B cell (primary cell): Measurements from ENCODE around the gene RAD51B. TPM values are rescaled to one million over a fixed set of nuclear protein-coding genes. Genes with fewer than 3 reads are reported as not detected.

Experiments used
- ATAC-seq: fragments of 200-7000 bp; cut with Tn5 transposase; one replicate; pipeline ENCODE4 v1.10.0; 2021; ENCODE audit warnings: low read depth, mild to moderate bottlenecking, moderate number of reproducible peaks, moderate library complexity
- CTCF ChIA-PET: fragments of 350-600 bp; sonication (Branson Sonifier 250); formaldehyde crosslinking; loops from one replicate; lab custom pipeline; 2021; ENCODE audit warnings: antibody characterized with exemption, inconsistent platforms; lab: Charles Lee
- POLR2A ChIA-PET: fragments of 350-600 bp; sonication (Branson Sonifier 250); formaldehyde crosslinking; loops from one replicate; lab custom pipeline; 2021; ENCODE audit warnings: antibody characterized with exemption; lab: Charles Lee
- DNase-seq: peaks from one replicate; pipeline ENCODE4 v3.0.0; 2013
- H2AFZ ChIP-seq: 2 replicates; pipeline ENCODE4 v1.6.1; 2012; ENCODE audit warnings: mild to moderate bottlenecking, low read depth, low read length; ENCODE audit not compliant: insufficient read depth, poor library complexity, severe bottlenecking
- H3K27ac ChIP-seq, 2 donors: 1 replicate in 1 of 2; 2 replicates in 1 of 2; pipeline ENCODE4 v1.5.1; 2012 to 2013; ENCODE audit warnings: low read length in 2 of 2, mild to moderate bottlenecking in 2 of 2, moderate library complexity in 1 of 2
- H3K27me3 ChIP-seq, 4 experiments: fragments of 200-600 bp in 1 of 4; sonication (generic) in 1 of 4; replicated peaks in 1 of 4; 1 replicate in 2 of 4; 2 replicates in 2 of 4; pipeline versions ENCODE4 v1.6.1 to v1.7.0; 2013 to 2016; ENCODE audit warnings: low read length in 3 of 4, mild to moderate bottlenecking in 2 of 4, mixed read lengths in 1 of 4, moderate library complexity in 1 of 4; ENCODE audit not compliant: insufficient read depth in 4 of 4, control insufficient read depth in 3 of 4; ENCODE audit errors: control extremely low read depth in 1 of 4
- H3K36me3 ChIP-seq, 2 experiments: replicated peaks in 1 of 2; 1 replicate in 1 of 2; 2 replicates in 1 of 2; pipeline versions ENCODE4 v1.6.1 to v1.7.1; 2013; ENCODE audit warnings: low read length in 1 of 2; ENCODE audit not compliant: insufficient read depth in 2 of 2, control insufficient read depth in 1 of 2; ENCODE audit errors: control extremely low read depth in 1 of 2, extremely low read depth in 1 of 2
- H3K4me1 ChIP-seq, 2 donors: fragments of 200-600 bp in 1 of 2; sonication (generic) in 1 of 2; 1 replicate in 1 of 2; 2 replicates in 1 of 2; pipeline versions ENCODE4 v1.5.1 to v1.6.1; 2013 to 2017; ENCODE audit warnings: low read length in 2 of 2; ENCODE audit not compliant: control insufficient read depth in 2 of 2, insufficient read depth in 2 of 2
- H3K4me2 ChIP-seq: replicated peaks from 2 replicates; pipeline ENCODE3; 2012; ENCODE audit warnings: mild to moderate bottlenecking, low read depth, low read length; ENCODE audit not compliant: poor library complexity, severe bottlenecking
- H3K4me3 ChIP-seq, 5 experiments: fragments of 200-600 bp in 1 of 5; sonication (generic) in 1 of 5; 1 replicate in 3 of 5; 2 replicates in 2 of 5; pipeline versions ENCODE4 v1.5.1 to v1.7.0; 2011 to 2016; ENCODE audit warnings: low read length in 4 of 5, mild to moderate bottlenecking in 4 of 5, low read depth in 2 of 5, control low read depth in 1 of 5, moderate library complexity in 1 of 5; ENCODE audit not compliant: insufficient read depth in 1 of 5; ENCODE audit errors: control extremely low read depth in 1 of 5, extremely low read depth in 1 of 5
- H3K79me2 ChIP-seq: fragments of 200-600 bp; sonication (generic); one replicate; pipeline ENCODE4 v1.6.0; 2016; ENCODE audit warnings: low read length; ENCODE audit not compliant: control insufficient read depth, insufficient read depth
- H3K9ac ChIP-seq: fragments of 200-600 bp; sonication (generic); 2 replicates; pipeline ENCODE4 v1.6.1; 2017; ENCODE audit warnings: mild to moderate bottlenecking, low read length, moderate library complexity
- H3K9me3 ChIP-seq, 3 donors: one replicate each; pipeline versions ENCODE4 v1.6.1 to v1.7.1; 2013; ENCODE audit warnings: low read length in 2 of 3; ENCODE audit not compliant: control insufficient read depth in 2 of 3, insufficient read depth in 1 of 3; ENCODE audit errors: control extremely low read depth in 1 of 3
- H4K20me1 ChIP-seq: 2 replicates; pipeline ENCODE4 v1.6.0; 2012; ENCODE audit warnings: mild to moderate bottlenecking, low read length; ENCODE audit not compliant: insufficient read depth, control insufficient read depth, poor library complexity, severe bottlenecking
- H3K27ac Mint-ChIP-seq: one replicate; pipeline ENCODE4 v1.8.0; 2021; ENCODE audit warnings: mixed read lengths
- H3K27me3 Mint-ChIP-seq: one replicate; pipeline ENCODE4 v1.8.0; 2021; ENCODE audit warnings: mixed read lengths
- H3K4me1 Mint-ChIP-seq: one replicate; pipeline ENCODE4 v1.8.0; 2021; ENCODE audit warnings: mixed read lengths
- H3K4me3 Mint-ChIP-seq: one replicate; pipeline ENCODE4 v1.8.0; 2021; ENCODE audit warnings: mixed read lengths
- H3K9me3 Mint-ChIP-seq: one replicate; pipeline ENCODE4 v1.8.0; 2022; ENCODE audit warnings: mixed read lengths; ENCODE audit not compliant: insufficient read depth
- EZH2 ChIP-seq: IDR thresholded peaks from 2 replicates; pipeline ENCODE4 v1.6.1; 2012; ENCODE audit warnings: borderline replicate concordance, low read depth, mild to moderate bottlenecking, moderate library complexity, low read length; ENCODE audit not compliant: insufficient read depth, poor library complexity, severe bottlenecking
- WGBS: methylation state at CpG from one replicate; pipeline ENCODE4 v1.1.5; 2013; ENCODE audit warnings: missing lambda C conversion rate; ENCODE audit not compliant: insufficient coverage; 5-methylcytosine and 5-hydroxymethylcytosine counted together
- intact Hi-C: fragments of 100-400 bp; cut with micrococcal nuclease; formaldehyde crosslinking; loops from one replicate; pipeline ENCODE4 v1.10.0; 2022
- polyA plus RNA-seq: library from polyadenylated mRNA; depleted of rRNA; stranded (reverse); fragments of >200 nt; gene quantifications from 2 replicates; pipeline ENCODE4 v1.2.3, GENCODE V29; 2012
- total RNA-seq, 2 donors: library from RNA; stranded (reverse); fragments of 120-200 nt in 1 of 2; gene quantifications; 1 replicate in 1 of 2; 2 replicates in 1 of 2; pipeline versions ENCODE4 v1.2.3 to v1.2.4, GENCODE V29; 2013 to 2022
- TF ChIP-seq, protein P1 (sequence below): fragments of 200-600 bp; IDR thresholded peaks from one replicate; pipeline ENCODE4 v1.8.0; 2022; ENCODE audit warnings: antibody characterized with exemption, mild to moderate bottlenecking

RAD51B gene
- total and polyA plus RNA-seq, 2 donors (not counting 1 experiment from before 2014, with no cell fraction given): 6.5 to 60.6 TPM

DNA sequence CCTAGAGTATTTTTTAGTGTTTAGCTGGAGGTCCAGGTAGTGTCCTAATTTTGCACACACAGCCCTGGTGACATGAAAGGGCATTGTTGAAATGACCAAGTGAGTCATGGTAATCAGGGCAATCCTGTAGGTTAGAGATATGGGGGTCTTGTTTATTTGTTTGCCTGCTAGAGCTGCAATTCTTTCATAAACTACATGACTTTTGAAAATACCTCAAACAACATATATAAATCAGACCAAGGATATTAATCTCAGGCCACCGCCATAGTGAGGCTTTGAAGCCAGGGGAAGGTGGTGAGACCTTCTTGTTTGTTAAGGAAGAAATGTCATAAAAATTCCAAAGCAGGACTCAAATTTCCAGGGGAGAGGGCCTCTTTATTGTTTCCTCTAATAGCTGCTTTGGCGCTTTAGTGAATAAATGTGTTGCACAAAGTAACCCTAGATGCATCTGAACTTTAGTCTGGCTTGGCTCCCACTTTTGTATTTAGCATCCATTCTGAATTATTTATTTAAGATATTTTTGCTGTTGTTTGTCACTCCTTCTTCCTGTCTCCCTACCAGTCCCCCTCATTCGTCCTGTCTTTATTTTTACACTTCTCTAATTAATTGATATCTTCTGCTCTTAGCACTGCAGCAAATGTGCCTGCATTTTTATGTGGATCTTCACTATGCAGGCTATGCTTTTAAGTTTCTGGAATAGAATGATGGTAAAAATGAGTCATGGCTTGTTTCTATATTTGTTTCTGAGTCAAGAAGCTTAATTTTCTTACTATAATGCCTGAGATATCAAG is 430.3 kb downstream of the RAD51B start:
- no CpG with 5 or more reads among the region's 3 CpGs for whole genome bisulfite sequencing
- peak overlapping the region; percentile 53 for H2AFZ ChIP-seq
- CTCF ChIA-PET: interaction anchor here (0.9 to 11.9 kb wide), 56 partner anchors 10 to 857 kb away, joined by 3 to 252 read pairs (median 6); partner anchors contain the start of gene ZFP36L1
- H3K4me3 Mint-ChIP-seq: peak overlapping the region; percentile 35
- intact Hi-C loops: loop anchor here (2.0 to 5.0 kb wide), 5 partner anchors 77 to 857 kb away; no protein-coding TSS in a partner anchor
- peaks cover 39% of the 10 kb centered on the region for H3K79me2 ChIP-seq
- no peak for ATAC-seq
- no peaks in the 10 kb centered on the region for H3K36me3 ChIP-seq
- peak overlapping the region in 1 of 2 donors; percentile 73 for H3K27ac ChIP-seq
- peaks cover 70% of the 10 kb centered on the region for H3K4me1 Mint-ChIP-seq
- H3K4me1 ChIP-seq: peaks cover 40 to 62% of the 10 kb centered on the region in 2 donors
- TF ChIP-seq, protein P1, sequence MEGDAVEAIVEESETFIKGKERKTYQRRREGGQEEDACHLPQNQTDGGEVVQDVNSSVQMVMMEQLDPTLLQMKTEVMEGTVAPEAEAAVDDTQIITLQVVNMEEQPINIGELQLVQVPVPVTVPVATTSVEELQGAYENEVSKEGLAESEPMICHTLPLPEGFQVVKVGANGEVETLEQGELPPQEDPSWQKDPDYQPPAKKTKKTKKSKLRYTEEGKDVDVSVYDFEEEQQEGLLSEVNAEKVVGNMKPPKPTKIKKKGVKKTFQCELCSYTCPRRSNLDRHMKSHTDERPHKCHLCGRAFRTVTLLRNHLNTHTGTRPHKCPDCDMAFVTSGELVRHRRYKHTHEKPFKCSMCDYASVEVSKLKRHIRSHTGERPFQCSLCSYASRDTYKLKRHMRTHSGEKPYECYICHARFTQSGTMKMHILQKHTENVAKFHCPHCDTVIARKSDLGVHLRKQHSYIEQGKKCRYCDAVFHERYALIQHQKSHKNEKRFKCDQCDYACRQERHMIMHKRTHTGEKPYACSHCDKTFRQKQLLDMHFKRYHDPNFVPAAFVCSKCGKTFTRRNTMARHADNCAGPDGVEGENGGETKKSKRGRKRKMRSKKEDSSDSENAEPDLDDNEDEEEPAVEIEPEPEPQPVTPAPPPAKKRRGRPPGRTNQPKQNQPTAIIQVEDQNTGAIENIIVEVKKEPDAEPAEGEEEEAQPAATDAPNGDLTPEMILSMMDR: no peak
- no peak for TF ChIP-seq EZH2
- H3K9me3 Mint-ChIP-seq: no peaks in the 10 kb centered on the region
- no peaks in the 10 kb centered on the region for H4K20me1 ChIP-seq
- H3K4me3 ChIP-seq: no peak overlapping the region
- H3K27me3 ChIP-seq: no peaks in the 10 kb centered on the region
- no peaks in the 10 kb centered on the region for H3K9me3 ChIP-seq
- H3K27me3 Mint-ChIP-seq: no peaks in the 10 kb centered on the region
- DNase-seq: no peak
- H3K4me2 ChIP-seq: peak overlapping the region; percentile 19
- peak overlapping the region; percentile 88 for H3K27ac Mint-ChIP-seq
- no peak overlapping the region for H3K9ac ChIP-seq
- POLR2A ChIA-PET: interaction anchor here (1.0 to 6.6 kb wide), 9 partner anchors 18 to 566 kb away, joined by 3 to 57 read pairs (median 4); no protein-coding TSS in a partner anchor
